ENCODE data around the gene DCDC2.

DNA sequence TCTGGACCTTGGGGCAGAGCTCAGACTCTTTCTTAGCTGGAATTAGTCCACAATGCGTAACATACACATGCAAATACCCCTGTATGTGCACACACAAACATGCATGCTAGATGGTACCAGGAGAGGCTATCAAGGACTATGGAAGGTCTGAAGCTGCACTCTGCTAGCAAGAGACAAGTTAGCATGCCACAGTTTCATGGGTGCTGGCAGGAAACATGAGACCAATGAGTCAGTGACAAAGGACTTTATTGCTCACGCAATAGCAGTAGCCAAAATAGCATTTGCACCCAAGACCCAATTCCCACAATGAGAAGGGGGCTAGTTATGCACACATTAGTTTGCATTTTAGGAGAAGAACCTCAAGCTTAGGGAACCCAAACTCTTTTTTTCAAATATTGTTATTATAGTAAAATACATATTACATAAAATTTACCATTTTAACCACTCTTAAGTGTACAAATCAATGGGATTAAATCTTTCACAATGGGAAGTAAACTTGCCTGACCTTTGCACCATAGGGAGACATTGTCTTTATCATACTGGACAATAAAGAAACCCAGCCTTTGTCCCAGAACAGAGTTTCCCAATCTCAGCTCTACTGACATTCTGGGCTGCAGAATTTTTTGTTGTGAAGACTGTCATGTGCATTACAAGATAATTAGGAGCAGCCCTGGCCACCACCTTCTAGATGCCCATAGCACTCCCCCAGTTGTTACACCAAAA is 162.7 kb downstream of the DCDC2 start:
- TF ChIP-seq CTCF (conservative IDR thresholded peaks at IDR 0.05) (no peak), EZH2 (IDR thresholded peaks at IDR 0.05; ENCODE audit: low read depth) (no peak)
